Measurements from ENCODE around the gene ADAMTS15. TPM values are rescaled to one million over a fixed set of nuclear protein-coding genes. Genes with fewer than 3 reads are reported as not detected.

The ADAMTS15 gene
- total and polyA plus RNA-seq, 10 donors, result 0.41 to 6.9 (median 2.2) TPM

DNA sequence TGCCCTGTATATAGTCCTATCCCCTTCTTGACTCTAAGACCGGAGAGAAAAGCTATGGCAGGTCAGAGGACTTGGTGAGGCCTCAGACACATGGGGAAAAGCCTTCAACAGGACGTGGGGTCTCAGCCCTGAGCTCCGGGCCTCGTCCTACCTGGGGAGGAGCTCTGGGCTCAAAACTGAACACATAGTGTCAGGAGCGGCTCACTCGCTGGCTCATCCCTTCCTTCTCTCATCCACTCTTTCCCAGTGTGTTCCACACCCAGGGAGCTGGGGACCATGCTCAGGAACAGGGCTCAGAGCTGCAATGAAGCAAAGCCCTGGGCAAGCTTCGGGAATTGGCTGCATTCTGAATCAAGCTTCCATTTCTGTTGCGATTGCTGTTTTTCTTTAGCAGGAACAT is 14.5 kb downstream of the ADAMTS15 start:
- no peaks in the 10 kb centered on the region for H3K4me1 ChIP-seq
- intact Hi-C loops (cut with DNase I; ENCODE audit: low total_unique reads), result no loop called here
- TF ChIP-seq, protein P1, sequence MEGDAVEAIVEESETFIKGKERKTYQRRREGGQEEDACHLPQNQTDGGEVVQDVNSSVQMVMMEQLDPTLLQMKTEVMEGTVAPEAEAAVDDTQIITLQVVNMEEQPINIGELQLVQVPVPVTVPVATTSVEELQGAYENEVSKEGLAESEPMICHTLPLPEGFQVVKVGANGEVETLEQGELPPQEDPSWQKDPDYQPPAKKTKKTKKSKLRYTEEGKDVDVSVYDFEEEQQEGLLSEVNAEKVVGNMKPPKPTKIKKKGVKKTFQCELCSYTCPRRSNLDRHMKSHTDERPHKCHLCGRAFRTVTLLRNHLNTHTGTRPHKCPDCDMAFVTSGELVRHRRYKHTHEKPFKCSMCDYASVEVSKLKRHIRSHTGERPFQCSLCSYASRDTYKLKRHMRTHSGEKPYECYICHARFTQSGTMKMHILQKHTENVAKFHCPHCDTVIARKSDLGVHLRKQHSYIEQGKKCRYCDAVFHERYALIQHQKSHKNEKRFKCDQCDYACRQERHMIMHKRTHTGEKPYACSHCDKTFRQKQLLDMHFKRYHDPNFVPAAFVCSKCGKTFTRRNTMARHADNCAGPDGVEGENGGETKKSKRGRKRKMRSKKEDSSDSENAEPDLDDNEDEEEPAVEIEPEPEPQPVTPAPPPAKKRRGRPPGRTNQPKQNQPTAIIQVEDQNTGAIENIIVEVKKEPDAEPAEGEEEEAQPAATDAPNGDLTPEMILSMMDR (IDR thresholded peaks at IDR 0.05 in 8 of 11, conservative IDR thresholded peaks at IDR 0.05 in 3 of 11), result no peak
- TF ChIP-seq POLR2AphosphoS5 (IDR thresholded peaks at IDR 0.05), result no peak
- no peak for TF ChIP-seq POLR2A (IDR thresholded peaks at IDR 0.05)
- DNase-seq, result no peak
- H3K27ac ChIP-seq, result no peak overlapping the region
- peaks cover 0 to 5% (median 0%) of the 10 kb centered on the region in 6 donors for H3K36me3 ChIP-seq
- no peaks in the 10 kb centered on the region for H3K9me3 ChIP-seq
- no peak overlapping the region for H3K4me3 ChIP-seq
- H3K27me3 ChIP-seq (replicated peaks in 1 of 7), result peaks cover 0 to 20% (median 0%) of the 10 kb centered on the region in 7 donors
- 82 to 90% (median 82%) methylated on average over 8 of the region's 8 CpGs for WGBS, 5 donors

DNA sequence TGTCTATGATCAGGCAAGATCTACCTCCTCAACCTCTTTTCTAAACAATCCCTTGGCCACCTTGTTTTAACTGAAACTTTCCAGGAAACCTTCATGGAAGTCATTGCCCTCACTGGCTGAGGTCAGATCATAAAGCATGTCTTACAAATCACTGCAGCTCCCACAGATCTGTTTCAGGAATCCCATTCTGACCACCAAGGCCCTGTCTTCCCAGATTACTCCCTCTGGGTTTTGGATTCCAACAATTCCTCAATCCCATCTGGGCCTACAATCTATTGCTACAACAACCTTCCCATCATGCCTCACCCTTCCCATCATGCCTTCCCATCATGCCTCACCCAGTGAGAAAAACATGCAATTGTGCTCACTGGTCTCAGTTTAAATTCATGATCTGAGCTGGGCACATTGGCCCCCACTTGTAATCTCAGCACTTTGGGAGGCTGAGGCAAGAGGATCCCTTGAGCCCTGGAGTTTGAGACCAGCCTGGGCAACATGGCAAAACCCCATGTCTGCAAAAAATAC is 15.9 kb downstream of the ADAMTS15 start:
- Histone ChIP-seq H3K27ac (no peak overlapping the region), H3K27me3 (replicated peaks in 1 of 7) (peaks cover 0 to 19% (median 0%) of the 10 kb centered on the region in 7 donors), H3K4me1 (no peaks in the 10 kb centered on the region), H3K4me3 (no peak overlapping the region), H3K36me3 (peaks cover 0 to 5% (median 0%) of the 10 kb centered on the region in 6 donors), H3K9me3 (no peaks in the 10 kb centered on the region)
- intact Hi-C loops (cut with DNase I; ENCODE audit: low total_unique reads), result no loop called here
- no peak for TF ChIP-seq POLR2A (IDR thresholded peaks at IDR 0.05)
- TF ChIP-seq POLR2AphosphoS5 (IDR thresholded peaks at IDR 0.05), result no peak
- TF ChIP-seq, protein P1 (IDR thresholded peaks at IDR 0.05 in 8 of 11, conservative IDR thresholded peaks at IDR 0.05 in 3 of 11), result no peak
- DNase-seq, result no peak

DNA sequence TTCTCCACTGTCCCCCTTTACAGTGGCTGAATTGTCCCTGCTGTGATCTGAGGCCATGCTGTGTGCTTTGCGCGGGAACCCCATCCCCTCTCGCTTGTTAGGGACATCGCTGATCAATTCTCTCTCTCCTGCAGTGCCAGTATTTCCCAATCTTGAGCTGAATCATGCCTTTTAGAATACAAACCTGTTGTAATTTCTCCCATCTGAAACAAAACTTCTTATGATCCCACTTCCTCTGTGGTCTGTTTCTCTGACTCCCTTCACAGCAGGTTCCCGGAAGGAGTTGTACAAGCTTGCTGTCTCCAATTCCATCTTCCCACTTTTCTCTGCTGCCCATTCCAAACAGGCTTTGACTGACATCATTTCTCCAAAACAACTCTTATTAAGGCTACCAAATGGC is 16.8 kb downstream of the ADAMTS15 start:
- no peak overlapping the region for H3K27ac ChIP-seq
- H3K27me3 ChIP-seq (replicated peaks in 1 of 7), result peaks cover 0 to 19% (median 0%) of the 10 kb centered on the region in 7 donors
- TF ChIP-seq POLR2AphosphoS5 (IDR thresholded peaks at IDR 0.05), result no peak
- TF ChIP-seq, protein P1 (IDR thresholded peaks at IDR 0.05 in 8 of 11, conservative IDR thresholded peaks at IDR 0.05 in 3 of 11), result no peak
- no peak for TF ChIP-seq POLR2A (IDR thresholded peaks at IDR 0.05)
- peaks cover 0 to 5% (median 0%) of the 10 kb centered on the region in 6 donors for H3K36me3 ChIP-seq
- WGBS, 5 donors, result 85 to 96% (median 91%) methylated on average over 5 of the region's 5 CpGs
- intact Hi-C loops (cut with DNase I; ENCODE audit: low total_unique reads), result no loop called here
- H3K4me3 ChIP-seq, result no peak overlapping the region
- DNase-seq, result no peak
- no peaks in the 10 kb centered on the region for H3K4me1 ChIP-seq
- no peaks in the 10 kb centered on the region for H3K9me3 ChIP-seq

DNA sequence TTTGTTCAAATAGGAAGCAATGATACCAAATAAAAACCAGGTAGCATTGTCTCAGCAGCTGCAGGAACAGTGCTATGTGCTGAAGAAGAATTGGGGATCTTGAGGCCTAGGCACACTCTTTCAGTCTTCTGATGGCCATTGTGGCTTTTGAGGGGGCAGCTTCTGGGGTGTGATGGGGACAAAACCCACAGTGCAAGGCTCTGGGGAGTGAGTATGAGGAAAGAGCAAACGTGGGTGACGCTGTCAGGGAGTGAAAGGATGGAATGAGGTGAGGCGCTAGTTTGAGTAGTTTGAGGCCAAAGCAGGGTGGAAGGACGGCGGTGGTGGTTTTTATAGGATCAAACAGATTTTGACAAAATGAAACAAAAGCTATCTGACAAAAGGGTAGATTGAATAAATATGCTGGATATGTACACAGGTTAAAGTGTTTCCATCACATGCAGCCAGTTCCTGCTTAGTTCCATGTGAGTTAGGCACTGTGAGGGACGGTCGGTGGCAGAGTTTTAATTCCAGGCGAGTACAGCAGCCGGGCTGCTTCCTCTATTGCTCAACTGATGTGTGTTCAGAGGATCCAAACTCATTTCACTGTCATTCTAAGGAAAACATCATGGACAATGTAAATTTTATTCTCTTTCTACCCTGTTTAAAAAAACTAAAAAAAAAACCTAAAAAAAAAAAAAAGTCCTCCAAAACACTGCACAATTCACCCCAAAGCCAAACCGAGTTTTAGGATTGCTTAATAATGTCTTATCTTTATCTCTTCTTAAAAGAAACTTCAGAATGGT is 18.9 kb downstream of the ADAMTS15 start:
- H3K36me3 ChIP-seq, result peaks cover 0 to 5% (median 0%) of the 10 kb centered on the region in 6 donors
- no peaks in the 10 kb centered on the region for H3K9me3 ChIP-seq
- WGBS, 5 donors, result 69 to 83% (median 79%) methylated on average over 10 of the region's 10 CpGs
- peaks cover 0 to 2% (median 0%) of the 10 kb centered on the region in 7 donors for H3K27me3 ChIP-seq (replicated peaks in 1 of 7)
- TF ChIP-seq, protein P1 (IDR thresholded peaks at IDR 0.05 in 8 of 11, conservative IDR thresholded peaks at IDR 0.05 in 3 of 11), result no peak
- no peak for TF ChIP-seq POLR2AphosphoS5 (IDR thresholded peaks at IDR 0.05)
- no peak for TF ChIP-seq POLR2A (IDR thresholded peaks at IDR 0.05)
- no peak overlapping the region for H3K27ac ChIP-seq
- no peaks in the 10 kb centered on the region for H3K4me1 ChIP-seq
- intact Hi-C loops (cut with DNase I; ENCODE audit: low total_unique reads), result no loop called here
- no peak for DNase-seq
- H3K4me3 ChIP-seq, result no peak overlapping the region
